GM12878 (cell line): ENCODE data around the gene NFYC. TPM values are rescaled to one million over a fixed set of nuclear protein-coding genes. Genes with fewer than 3 reads are reported as not detected.

ENCODE experiments used
- ATAC-seq: fragments of 200-7000 bp; cut with Tn5 transposase; 3 replicates; pipeline ENCODE4 v1.9.1; 2020; ENCODE audit warnings: mild to moderate bottlenecking, moderate library complexity
- BruUV-seq: library from RNA; stranded (reverse); fragments of 400-500 nt; replicated peaks from 2 replicates; lab custom pipeline; 2021; lab: Mats Ljungman, UMichigan
- CTCF ChIA-PET: fragments of 300-600 bp; sonication (Branson Sonifier 250); formaldehyde crosslinking; extraction: SDS; loops from one replicate; lab custom pipeline; 2021; ENCODE audit warnings: inconsistent platforms; lab: Yijun Ruan, JAX
- POLR2A ChIA-PET: fragments of 350-600 bp; formaldehyde crosslinking; extraction: SDS; loops from one replicate; lab custom pipeline; 2021; ENCODE audit warnings: inconsistent platforms; lab: Charles Lee
- RAD21 ChIA-PET: fragments of 300-600 bp; sonication (Branson Sonifier 250); formaldehyde crosslinking; loops from one replicate; lab custom pipeline; 2023; ENCODE audit warnings: antibody characterized with exemption; ENCODE audit not compliant: unreplicated experiment; lab: Charles Lee
- SMC1A ChIA-PET: fragments of 300-600 bp; sonication (Branson Sonifier 250); formaldehyde crosslinking; loops from one replicate; lab custom pipeline; 2023; ENCODE audit not compliant: unreplicated experiment, uncharacterized antibody; lab: Charles Lee
- DNase-seq: peaks from one replicate; pipeline ENCODE4 v3.0.0-alpha.2; 2011; ENCODE audit warnings: low read depth, low spot score
- FAIRE-seq: peaks from 3 replicates; lab custom pipeline; 2011; peaks lifted over from hg19 to GRCh38; lab: Jason Lieb, UNC
- H2AFZ ChIP-seq: 2 replicates; pipeline ENCODE4 v1.6.0; 2011; ENCODE audit warnings: low read depth, low read length, control low read depth; ENCODE audit not compliant: control insufficient read depth
- H3K27ac ChIP-seq: 2 replicates; pipeline ENCODE4 v1.5.1; 2011; ENCODE audit warnings: control low read depth; ENCODE audit not compliant: control insufficient read depth, insufficient read depth
- H3K27me3 ChIP-seq, 2 experiments: replicated peaks in 1 of 2; 2 replicates each; pipeline versions ENCODE4 v1.6.0 to v1.6.1; 2011; ENCODE audit warnings: low read length in 1 of 2; ENCODE audit not compliant: control insufficient read depth in 2 of 2, insufficient read depth in 2 of 2
- H3K36me3 ChIP-seq, 2 experiments: 2 replicates each; pipeline ENCODE4 v1.5.1; 2011; ENCODE audit warnings: low read length in 1 of 2; ENCODE audit not compliant: control insufficient read depth in 2 of 2, insufficient read depth in 2 of 2
- H3K4me1 ChIP-seq: 2 replicates; pipeline ENCODE4 v1.6.1; 2011; ENCODE audit warnings: mild to moderate bottlenecking, low read length, moderate library complexity, mixed read lengths; ENCODE audit not compliant: control insufficient read depth, insufficient read depth
- H3K4me2 ChIP-seq: 2 replicates; pipeline ENCODE4 v1.6.0; 2011; ENCODE audit warnings: control low read depth; ENCODE audit not compliant: control insufficient read depth, insufficient read depth
- H3K4me3 ChIP-seq: fragments of 200-600 bp; sonication (generic); 2 replicates; pipeline ENCODE4 v1.5.1; 2016
- H3K79me2 ChIP-seq: 2 replicates; pipeline ENCODE4 v1.6.0; 2011; ENCODE audit warnings: low read length; ENCODE audit not compliant: control insufficient read depth, insufficient read depth
- H3K9ac ChIP-seq: 2 replicates; pipeline ENCODE4 v1.8.0; 2011; ENCODE audit warnings: low read length, control low read depth, mixed read lengths; ENCODE audit not compliant: control insufficient read depth, insufficient read depth
- H3K9me3 ChIP-seq: replicated peaks from 3 replicates; pipeline ENCODE4 v1.5.1; 2011; ENCODE audit warnings: mild to moderate bottlenecking, low read length; ENCODE audit not compliant: control insufficient read depth, insufficient read depth
- H4K20me1 ChIP-seq: 2 replicates; pipeline ENCODE4 v1.6.0; 2011; ENCODE audit not compliant: control insufficient read depth, insufficient read depth
- BCL3 ChIP-seq: IDR thresholded peaks from 2 replicates; pipeline ENCODE4 v1.6.1; 2011; ENCODE audit warnings: borderline replicate concordance, low read depth, mild to moderate bottlenecking, moderate library complexity, low read length; ENCODE audit not compliant: insufficient read depth, poor library complexity, severe bottlenecking
- CHD1 ChIP-seq: IDR thresholded peaks from 2 replicates; pipeline ENCODE4 v1.6.1; 2012; ENCODE audit warnings: low read depth, low read length, improper control_type of control experiment
- FOXM1 ChIP-seq: IDR thresholded peaks from 2 replicates; pipeline ENCODE4 v1.6.1; 2012; ENCODE audit warnings: low read depth, mild to moderate bottlenecking, inconsistent platforms, low read length, moderate library complexity
- IKZF1 ChIP-seq: fragments of 450-650 bp; conservative IDR thresholded peaks from 2 replicates; pipeline ENCODE4 v1.6.1; 2017; ENCODE audit warnings: antibody characterized with exemption, mild to moderate bottlenecking
- MTA2 ChIP-seq: fragments of 450-650 bp; IDR thresholded peaks from 2 replicates; pipeline ENCODE4 v1.6.1; 2016; ENCODE audit warnings: low read depth, mild to moderate bottlenecking, moderate library complexity
- MXI1 ChIP-seq: fragments of 150-350 bp; IDR thresholded peaks from 2 replicates; pipeline ENCODE4 v1.6.1; 2011; ENCODE audit warnings: low read depth, mild to moderate bottlenecking, inconsistent platforms, low read length, improper control_type of control experiment
- PAX8 ChIP-seq: fragments of 450-650 bp; IDR thresholded peaks from 2 replicates; pipeline ENCODE4 v1.6.1; 2017; ENCODE audit warnings: mild to moderate bottlenecking, moderate library complexity
- POLR2A ChIP-seq: IDR thresholded peaks from 2 replicates; pipeline ENCODE4 v1.6.1; 2011; ENCODE audit warnings: low read depth, mild to moderate bottlenecking, low read length
- SIN3A ChIP-seq: IDR thresholded peaks from 2 replicates; pipeline ENCODE4 v1.6.1; 2012; ENCODE audit warnings: low read depth, low read length, improper control_type of control experiment
- STAT3 ChIP-seq: IDR thresholded peaks from 2 replicates; pipeline ENCODE4 v1.6.1; 2011; ENCODE audit warnings: low read depth, low read length, improper control_type of control experiment
- YBX1 ChIP-seq: fragments of 450-650 bp; IDR thresholded peaks from 2 replicates; pipeline ENCODE4 v1.6.1; 2016; ENCODE audit warnings: antibody characterized with exemption
- ZBTB11 ChIP-seq: fragments of 450-650 bp; formaldehyde crosslinking; IDR thresholded peaks from 2 replicates; pipeline ENCODE4 v1.5.0; 2022; ENCODE audit warnings: mild to moderate bottlenecking, missing genetic modification characterization
- ZNF274 ChIP-seq: IDR thresholded peaks from one replicate; pipeline ENCODE4 v1.8.0; 2011; ENCODE audit not compliant: insufficient read length, insufficient read depth
- WGBS: methylation state at CpG from one replicate; pipeline ENCODE4 v1.1.6; 2016; ENCODE audit warnings: low lambda C conversion rate; ENCODE audit not compliant: insufficient replicate concordance, insufficient coverage; ENCODE audit errors: missing lambda C conversion rate; 5-methylcytosine and 5-hydroxymethylcytosine counted together
- in situ Hi-C: fragments of 300-500 bp; cut with MboI; formaldehyde crosslinking; loops from 9 replicates; pipeline ENCODE4 v1.14.3; 2018; ENCODE audit warnings: mixed read lengths
- intact Hi-C: fragments of 100-400 bp; cut with micrococcal nuclease; formaldehyde crosslinking; loops from one replicate; pipeline ENCODE4 v1.14.2; 2022; ENCODE audit not compliant: unreplicated experiment
- polyA plus RNA-seq, 11 experiments: library from polyadenylated mRNA; depleted of rRNA in 4 of 11; unstranded in 6 of 11; stranded (reverse) in 5 of 11; fragments of >200 nt; fragmentation: Nextera tagmentation in 4 of 11; fragmentation: Illumina TruSeq in 1 of 11; extraction: Ambion mirVana in 4 of 11; extraction: Trizol in 1 of 11; gene quantifications; 1 replicate in 1 of 11; 2 replicates in 10 of 11; pipeline versions ENCODE4 v1.2.1 to v1.2.3, GENCODE V29; 2011 to 2016; ENCODE audit warnings: inconsistent platforms in 2 of 11, missing spikeins in 2 of 11, low read depth in 1 of 11
- total RNA-seq, 4 experiments: library from RNA; depleted of rRNA in 3 of 4; stranded (reverse); fragments of >200 nt in 3 of 4; fragmentation: Illumina TruSeq in 1 of 4; extraction: Trizol in 1 of 4; gene quantifications; 2 replicates each; pipeline versions ENCODE4 v1.2.1 to v1.2.3, GENCODE V29; 2013 to 2021
- TF ChIP-seq, protein P1 (sequence below): fragments of 450-650 bp; IDR thresholded peaks from 2 replicates; pipeline ENCODE4 v1.6.1; 2016; ENCODE audit warnings: mild to moderate bottlenecking
- TF ChIP-seq, protein P2 (sequence below): fragments of 450-650 bp; IDR thresholded peaks from 2 replicates; pipeline ENCODE4 v1.6.1; 2017; ENCODE audit warnings: mild to moderate bottlenecking

NFYC gene
- total and polyA plus RNA-seq, 10 of the 15 experiments (the other 5 are each of a cell fraction or from before 2014, with no cell fraction given) = 4.3 to 84.2 (median 58.3) TPM

- TF ChIP-seq ZBTB11 = no peak
Measured at GRCh38 chr1:40757084-40757483, 65.6 kb downstream of the NFYC start (continued).

GRCh38 chr1:40758004-40758403, 66.5 kb downstream of the NFYC start:
- H3K4me3 ChIP-seq = no peak overlapping the region
- peaks cover 37 to 69% of the 10 kb centered on the region in 2 experiments for H3K36me3 ChIP-seq
- no peak for FAIRE-seq
- CTCF ChIA-PET = interaction anchor here (0.7 to 9.5 kb wide), 6 partner anchors 9 to 182 kb away, joined by 3 to 84 read pairs (median 5); no protein-coding TSS in a partner anchor
- no peak overlapping the region for H3K9ac ChIP-seq
- RAD21 ChIA-PET = interaction anchor here (1.1 kb wide), 1 partner anchor 17 kb away, joined by 3 read pairs; no protein-coding TSS in a partner anchor
- intact Hi-C loops (no loop called here), in situ Hi-C loops (no loop called here)
- H3K27me3 ChIP-seq = no peaks in the 10 kb centered on the region
- H3K79me2 ChIP-seq = peaks cover 2% of the 10 kb centered on the region; the same call in 1 of the 2 replicates
- H3K4me1 ChIP-seq = peaks cover 30% of the 10 kb centered on the region
- no peak for ATAC-seq
- no peak for DNase-seq
- no peak overlapping the region for H3K27ac ChIP-seq
- no peaks in the 10 kb centered on the region for H3K9me3 ChIP-seq
- SMC1A ChIA-PET = interaction anchor here (0.5 to 0.9 kb wide), 2 partner anchors 46 to 177 kb away, joined by 3 read pairs; no protein-coding TSS in a partner anchor
- H2AFZ ChIP-seq = no peak overlapping the region
- no peaks in the 10 kb centered on the region; the same call in 1 of the 2 replicates for H4K20me1 ChIP-seq
- POLR2A ChIA-PET = no interaction called here
- no peak overlapping the region for H3K4me2 ChIP-seq
- WGBS = 100% methylated on average over 7 of the region's 7 CpGs
- BruUV-seq = no TSS peak
- TF ChIP-seq IKZF1 (no peak), MTA2 (no peak), POLR2A (no peak), BCL3 (no peak), MXI1 (no peak), SIN3A (no peak), FOXM1 (no peak), STAT3 (no peak), ZNF274 (no peak), CHD1 (no peak), YBX1 (no peak), PAX8 (no peak)
- TF ChIP-seq, protein P1, sequence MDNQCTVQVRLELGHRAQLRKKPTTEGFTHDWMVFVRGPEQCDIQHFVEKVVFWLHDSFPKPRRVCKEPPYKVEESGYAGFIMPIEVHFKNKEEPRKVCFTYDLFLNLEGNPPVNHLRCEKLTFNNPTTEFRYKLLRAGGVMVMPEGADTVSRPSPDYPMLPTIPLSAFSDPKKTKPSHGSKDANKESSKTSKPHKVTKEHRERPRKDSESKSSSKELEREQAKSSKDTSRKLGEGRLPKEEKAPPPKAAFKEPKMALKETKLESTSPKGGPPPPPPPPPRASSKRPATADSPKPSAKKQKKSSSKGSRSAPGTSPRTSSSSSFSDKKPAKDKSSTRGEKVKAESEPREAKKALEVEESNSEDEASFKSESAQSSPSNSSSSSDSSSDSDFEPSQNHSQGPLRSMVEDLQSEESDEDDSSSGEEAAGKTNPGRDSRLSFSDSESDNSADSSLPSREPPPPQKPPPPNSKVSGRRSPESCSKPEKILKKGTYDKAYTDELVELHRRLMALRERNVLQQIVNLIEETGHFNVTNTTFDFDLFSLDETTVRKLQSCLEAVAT = no peak
- TF ChIP-seq, protein P2, sequence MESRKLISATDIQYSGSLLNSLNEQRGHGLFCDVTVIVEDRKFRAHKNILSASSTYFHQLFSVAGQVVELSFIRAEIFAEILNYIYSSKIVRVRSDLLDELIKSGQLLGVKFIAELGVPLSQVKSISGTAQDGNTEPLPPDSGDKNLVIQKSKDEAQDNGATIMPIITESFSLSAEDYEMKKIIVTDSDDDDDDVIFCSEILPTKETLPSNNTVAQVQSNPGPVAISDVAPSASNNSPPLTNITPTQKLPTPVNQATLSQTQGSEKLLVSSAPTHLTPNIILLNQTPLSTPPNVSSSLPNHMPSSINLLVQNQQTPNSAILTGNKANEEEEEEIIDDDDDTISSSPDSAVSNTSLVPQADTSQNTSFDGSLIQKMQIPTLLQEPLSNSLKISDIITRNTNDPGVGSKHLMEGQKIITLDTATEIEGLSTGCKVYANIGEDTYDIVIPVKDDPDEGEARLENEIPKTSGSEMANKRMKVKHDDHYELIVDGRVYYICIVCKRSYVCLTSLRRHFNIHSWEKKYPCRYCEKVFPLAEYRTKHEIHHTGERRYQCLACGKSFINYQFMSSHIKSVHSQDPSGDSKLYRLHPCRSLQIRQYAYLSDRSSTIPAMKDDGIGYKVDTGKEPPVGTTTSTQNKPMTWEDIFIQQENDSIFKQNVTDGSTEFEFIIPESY = no peak
